K562 (cell line): ENCODE measurements around the gene KCNIP2. TPM values are rescaled to one million over a fixed set of nuclear protein-coding genes. Genes with fewer than 3 reads are reported as not detected.

Experiments
- AFF4 ChIP-seq: sonication (generic); formaldehyde crosslinking; IDR thresholded peaks from 2 replicates; pipeline ENCODE4 v1.8.0; 2023; ENCODE audit warnings: mild to moderate bottlenecking, missing genetic modification reagents
- CREB3 ChIP-seq: fragments of 450-650 bp; conservative IDR thresholded peaks from 2 replicates; pipeline ENCODE4 v1.6.1; 2016; ENCODE audit warnings: missing genetic modification characterization, low read depth, mild to moderate bottlenecking, missing compliant biosample characterization, moderate library complexity
- CTCF ChIP-seq, 3 experiments: IDR thresholded peaks in 2 of 3; conservative IDR thresholded peaks in 1 of 3; 2 replicates each; pipeline ENCODE4 v1.5.1; 2011 to 2012; ENCODE audit warnings: low read length in 3 of 3, mild to moderate bottlenecking in 3 of 3, control low read depth in 2 of 3, improper control_type of control experiment in 1 of 3, inconsistent platforms in 1 of 3, low read depth in 1 of 3, mixed read lengths in 1 of 3, moderate library complexity in 1 of 3; ENCODE audit not compliant: insufficient read depth in 2 of 3
- DACH1 ChIP-seq: fragments of 450-650 bp; IDR thresholded peaks from 2 replicates; pipeline ENCODE4 v1.6.1; 2018; ENCODE audit not compliant: partially characterized antibody
- DMBX1 ChIP-seq: fragments of 250-450 bp; sonication (Bioruptor Pico); IDR thresholded peaks from 2 replicates; pipeline ENCODE4 v1.8.0; 2022; ENCODE audit warnings: inconsistent platforms, mild to moderate bottlenecking, moderate library complexity, borderline replicate concordance
- E2F6 ChIP-seq, 2 experiments: IDR thresholded peaks; 2 replicates each; pipeline ENCODE4 v1.6.1; 2011; ENCODE audit warnings: borderline replicate concordance in 1 of 2, control low read depth in 1 of 2, low read depth in 1 of 2, low read length in 1 of 2, mild to moderate bottlenecking in 1 of 2, mixed read lengths in 1 of 2, moderate library complexity in 1 of 2; ENCODE audit not compliant: insufficient read depth in 1 of 2, insufficient read length in 1 of 2, poor library complexity in 1 of 2, severe bottlenecking in 1 of 2; ENCODE audit errors: extremely low read depth in 1 of 2
- GATA2 ChIP-seq: sonication (generic); formaldehyde crosslinking; IDR thresholded peaks from 2 replicates; pipeline ENCODE4 v1.4.0; 2020; ENCODE audit warnings: mild to moderate bottlenecking, missing genetic modification reagents
- HSF4 ChIP-seq: fragments of 250-450 bp; sonication (Bioruptor Pico); IDR thresholded peaks from 2 replicates; pipeline ENCODE4 v2.1.2; 2022; ENCODE audit warnings: mild to moderate bottlenecking, moderate library complexity, borderline replicate concordance
- KDM4B ChIP-seq, 2 experiments: fragments of 450-650 bp in 1 of 2; sonication (generic) in 1 of 2; IDR thresholded peaks; 2 replicates each; pipeline ENCODE4 v1.6.1; 2016 to 2017; ENCODE audit warnings: borderline replicate concordance in 2 of 2, antibody characterized with exemption in 1 of 2, low read depth in 1 of 2, mild to moderate bottlenecking in 1 of 2
- KLF16 ChIP-seq: IDR thresholded peaks from 2 replicates; pipeline ENCODE4 v1.6.1; 2016; ENCODE audit warnings: antibody characterized with exemption
- MCM7 ChIP-seq, 2 experiments: fragments of 450-650 bp; IDR thresholded peaks; 2 replicates each; pipeline ENCODE4 v1.6.1; 2016 to 2018
- MYNN ChIP-seq, 2 experiments: sonication (generic); formaldehyde crosslinking in 1 of 2; IDR thresholded peaks; 2 replicates each; pipeline versions ENCODE4 v1.5.0 to v1.6.1; 2016 to 2020; ENCODE audit warnings: antibody characterized with exemption in 1 of 2, missing genetic modification reagents in 1 of 2
- NCOA4 ChIP-seq: fragments of 450-650 bp; IDR thresholded peaks from 2 replicates; pipeline ENCODE4 v1.6.1; 2018; ENCODE audit warnings: mild to moderate bottlenecking; ENCODE audit not compliant: partially characterized antibody
- NCOR1 ChIP-seq: fragments of 450-650 bp; IDR thresholded peaks from 2 replicates; pipeline ENCODE4 v1.6.1; 2016; ENCODE audit warnings: mild to moderate bottlenecking, moderate library complexity
- POLR2H ChIP-seq: IDR thresholded peaks from 2 replicates; pipeline ENCODE4 v1.6.1; 2016; ENCODE audit warnings: missing genetic modification characterization, low read depth, mild to moderate bottlenecking, control low read depth, missing compliant biosample characterization, moderate library complexity
- VEZF1 ChIP-seq: fragments of 200-800 bp; sonication (Bioruptor generic); IDR thresholded peaks from 2 replicates; pipeline ENCODE4 v1.6.1; 2017; ENCODE audit warnings: missing genetic modification characterization, missing compliant biosample characterization
- polyA plus RNA-seq, 8 experiments: library from polyadenylated mRNA; depleted of rRNA in 4 of 8; stranded (reverse) in 5 of 8; unstranded in 3 of 8; fragments of >200 nt; fragmentation: Nextera tagmentation in 2 of 8; fragmentation: Illumina TruSeq in 1 of 8; extraction: Ambion mirVana in 2 of 8; extraction: Trizol in 1 of 8; gene quantifications; 2 replicates each; pipeline versions ENCODE4 v1.2.1 to v1.2.3, GENCODE V29; 2011 to 2014; ENCODE audit warnings: inconsistent platforms in 1 of 8, missing spikeins in 1 of 8
- total RNA-seq, 7 experiments: library from RNA; depleted of rRNA in 6 of 7; stranded (reverse); fragments of >200 nt in 6 of 7; fragmentation: Illumina TruSeq in 2 of 7; extraction: Trizol in 2 of 7; gene quantifications; 2 replicates each; pipeline versions ENCODE4 v1.2.1 to v1.2.3, GENCODE V29; 2011 to 2021; ENCODE audit warnings: low replicate concordance in 1 of 7

Gene KCNIP2
- total and polyA plus RNA-seq, 9 of the 15 experiments (the other 6 are each of a cell fraction or from before 2014, with no cell fraction given) = 2.5 to 7.6 (median 4.1) TPM

GRCh38 chr10:101782811-101783735 is 60.5 kb downstream of the KCNIP2 start, which contains the start of gene NPM3 (continued):
- no peak for TF ChIP-seq E2F6 (IDR thresholded peaks at IDR 0.05; ENCODE audit: borderline replicate concordance in 1 of 2, extremely low read depth in 1 of 2, insufficient read depth in 1 of 2, insufficient read length in 1 of 2, low read depth in 1 of 2, low read length in 1 of 2, poor library complexity in 1 of 2, severe bottlenecking in 1 of 2)
- TF ChIP-seq MYNN (IDR thresholded peaks at IDR 0.05) = no peak
- no peak for TF ChIP-seq MYNN (CRISPR knock-in tag; IDR thresholded peaks at IDR 0.05)
- no peak; the same call in 1 of the 2 replicates for TF ChIP-seq POLR2H (tag)
- TF ChIP-seq KDM4B (IDR thresholded peaks at IDR 0.05; ENCODE audit: borderline replicate concordance in 2 of 2, low read depth in 1 of 2) = no peak
- no peak for TF ChIP-seq HSF4 (CRISPR knock-in tag)
- no peak for TF ChIP-seq AFF4
- no peak for TF ChIP-seq MCM7 (IDR thresholded peaks at IDR 0.05)
- TF ChIP-seq DACH1 = no peak
- TF ChIP-seq KLF16 = no peak
- TF ChIP-seq VEZF1 (CRISPR knock-in tag) = peak; percentile 41
- no peak for TF ChIP-seq DMBX1 (CRISPR knock-in tag)
- no peak for TF ChIP-seq CTCF (IDR thresholded peaks at IDR 0.05 in 2 of 3, conservative IDR thresholded peaks at IDR 0.05 in 1 of 3; ENCODE audit: insufficient read depth in 2 of 3, low read depth in 1 of 3, low read length in 3 of 3)
- TF ChIP-seq GATA2 = no peak
- no peak for TF ChIP-seq CREB3 (tag)
- no peak for TF ChIP-seq NCOR1
- TF ChIP-seq NCOA4 = no peak
